ENCODE results near the gene HACL1.

- TF ChIP-seq CTCF (optimal IDR thresholded peaks at IDR 0.05 in 1 of 3, IDR thresholded peaks at IDR 0.05 in 1 of 3, conservative IDR thresholded peaks at IDR 0.05 in 1 of 3; ENCODE audit: extremely low read depth in 1 of 3, insufficient read depth in 2 of 3, low read length in 3 of 3), result no peak
- no peak for TF ChIP-seq EZH2 (IDR thresholded peaks at IDR 0.05; ENCODE audit: low read length)
These were observed 37.5 kb upstream of the HACL1 start for GRCh38 chr3:15638891-15639262.
